ENCODE results near the gene OR5AL1. TPM values are rescaled to one million over a fixed set of nuclear protein-coding genes. Genes with fewer than 3 reads are reported as not detected.
"Not testable (repeated sequence)": the region's sequence is repeated elsewhere in the genome, so short reads cannot be mapped to it uniquely, and the experiment has no call there.

OR5AL1 gene
- polyA plus RNA-seq (2011; rRNA removed) (not detected in 2 replicates), polyA minus RNA-seq (2011; rRNA and poly(A)+ RNA removed) (not detected in 2 replicates)

- Histone ChIP-seq H3K4me3 (ENCODE audit: low read depth, low read length) (no peak within 1 kb of the TSS), H3K9me3 (ENCODE audit: control insufficient read depth, insufficient read depth, low read length) (peaks cover 5% of the 10 kb centered on the region; the same call in 1 of the 2 replicates), H3K27me3 (ENCODE audit: control insufficient read depth, insufficient read depth, low read length) (no peaks in the 10 kb centered on the region), H3K27ac (ENCODE audit: low read depth, low read length) (no peak within 1 kb of the TSS)
- POLR2A ChIA-PET, result no interaction called here
- no peak for TF ChIP-seq CTCF (IDR thresholded peaks at IDR 0.05; ENCODE audit: low read depth, low read length)
- no peak for DNase-seq (ENCODE audit: low read depth, low spot score)
- CTCF ChIA-PET, result no interaction called here
Observed at GRCh38 chr11:56412396-56412795, at the start of gene OR5AL1. OR5AL1 (plus strand) TSS chr11:56412696.

GRCh38 chr11:56375324-56375723 is 37.2 kb upstream of the OR5AL1 start, which contains the start of gene OR8U1:
OR8U1 (plus strand) TSS chr11:56375624; CDS start chr11:56375624, 0 bp downstream.
- H3K4me3 ChIP-seq (ENCODE audit: low read depth, low read length), result no peak within 1 kb of the TSS
- TF ChIP-seq CTCF (IDR thresholded peaks at IDR 0.05; ENCODE audit: low read depth, low read length), result no peak
- no peaks in the 10 kb centered on the region for H3K27me3 ChIP-seq (ENCODE audit: control insufficient read depth, insufficient read depth, low read length)
- H3K9me3 ChIP-seq (ENCODE audit: control insufficient read depth, insufficient read depth, low read length), result peaks cover 8% of the 10 kb centered on the region; the same call in 1 of the 2 replicates
- CTCF ChIA-PET, result no interaction called here
- no peak within 1 kb of the TSS for H3K27ac ChIP-seq (ENCODE audit: low read depth, low read length)
- no peak for DNase-seq (ENCODE audit: low read depth, low spot score)
- POLR2A ChIA-PET, result no interaction called here

- ChIA-PET POLR2A (no interaction called here), CTCF (no interaction called here)
- no peak for TF ChIP-seq CTCF (IDR thresholded peaks at IDR 0.05; ENCODE audit: low read depth, low read length)
Observed at GRCh38 chr11:56380120-56380519, 32.4 kb upstream of the OR5AL1 start.

GRCh38 chr11:56394381-56394780 is 18.1 kb upstream of the OR5AL1 start:
- no peaks in the 10 kb centered on the region for H3K27me3 ChIP-seq (ENCODE audit: control insufficient read depth, insufficient read depth, low read length)
- no peak overlapping the region for H3K27ac ChIP-seq (ENCODE audit: low read depth, low read length)
- no peak for DNase-seq (ENCODE audit: low read depth, low spot score)
- H3K9me3 ChIP-seq (ENCODE audit: control insufficient read depth, insufficient read depth, low read length), result no peaks in the 10 kb centered on the region
- H3K4me3 ChIP-seq (ENCODE audit: low read depth, low read length), result no peak overlapping the region
- no peak for TF ChIP-seq CTCF (IDR thresholded peaks at IDR 0.05; ENCODE audit: low read depth, low read length)
- ChIA-PET POLR2A (no interaction called here), CTCF (no interaction called here)

More at GRCh38 chr11:56380120-56380519, 32.4 kb upstream of the OR5AL1 start:
- Histone ChIP-seq H3K27me3 (ENCODE audit: control insufficient read depth, insufficient read depth, low read length) (no peaks in the 10 kb centered on the region), H3K9me3 (ENCODE audit: control insufficient read depth, insufficient read depth, low read length) (peaks cover 8% of the 10 kb centered on the region; the same call in 1 of the 2 replicates), H3K27ac (ENCODE audit: low read depth, low read length) (no peak overlapping the region), H3K4me3 (ENCODE audit: low read depth, low read length) (no peak overlapping the region)
- DNase-seq (ENCODE audit: low read depth, low spot score), result no peak

GRCh38 chr11:56396047-56396446 is 16.4 kb upstream of the OR5AL1 start:
- Histone ChIP-seq H3K27ac (ENCODE audit: low read depth, low read length) (no peak overlapping the region), H3K9me3 (ENCODE audit: control insufficient read depth, insufficient read depth, low read length) (peaks cover 6% of the 10 kb centered on the region), H3K27me3 (ENCODE audit: control insufficient read depth, insufficient read depth, low read length) (no peaks in the 10 kb centered on the region), H3K4me3 (ENCODE audit: low read depth, low read length) (no peak overlapping the region)
- CTCF ChIA-PET, result no interaction called here
- POLR2A ChIA-PET, result no interaction called here
- DNase-seq (ENCODE audit: low read depth, low spot score), result no peak
- no peak for TF ChIP-seq CTCF (IDR thresholded peaks at IDR 0.05; ENCODE audit: low read depth, low read length)

GRCh38 chr11:56401858-56402461 is 10.5 kb upstream of the OR5AL1 start:
- CTCF ChIA-PET, result not testable (repeated sequence)

More at GRCh38 chr11:56401858-56402461, 10.5 kb upstream of the OR5AL1 start:
- H3K27ac ChIP-seq (ENCODE audit: low read depth, low read length); POLR2A ChIA-PET; H3K27me3 ChIP-seq (ENCODE audit: control insufficient read depth, insufficient read depth, low read length); H3K4me3 ChIP-seq (ENCODE audit: low read depth, low read length); DNase-seq (ENCODE audit: low read depth, low spot score): not testable (repeated sequence)
- H3K9me3 ChIP-seq (ENCODE audit: control insufficient read depth, insufficient read depth, low read length), result peaks cover 13% of the 10 kb centered on the region
